Measurements from ENCODE around the gene FLYWCH1.

FLYWCH1 gene

GRCh38 chr16:2954656-2955381 lies 43.1 kb downstream of the FLYWCH1 start:
- no peak for DNase-seq

GRCh38 chr16:2955438-2955778 lies 43.7 kb downstream of the FLYWCH1 start:
- DNase-seq, result no peak

DNA sequence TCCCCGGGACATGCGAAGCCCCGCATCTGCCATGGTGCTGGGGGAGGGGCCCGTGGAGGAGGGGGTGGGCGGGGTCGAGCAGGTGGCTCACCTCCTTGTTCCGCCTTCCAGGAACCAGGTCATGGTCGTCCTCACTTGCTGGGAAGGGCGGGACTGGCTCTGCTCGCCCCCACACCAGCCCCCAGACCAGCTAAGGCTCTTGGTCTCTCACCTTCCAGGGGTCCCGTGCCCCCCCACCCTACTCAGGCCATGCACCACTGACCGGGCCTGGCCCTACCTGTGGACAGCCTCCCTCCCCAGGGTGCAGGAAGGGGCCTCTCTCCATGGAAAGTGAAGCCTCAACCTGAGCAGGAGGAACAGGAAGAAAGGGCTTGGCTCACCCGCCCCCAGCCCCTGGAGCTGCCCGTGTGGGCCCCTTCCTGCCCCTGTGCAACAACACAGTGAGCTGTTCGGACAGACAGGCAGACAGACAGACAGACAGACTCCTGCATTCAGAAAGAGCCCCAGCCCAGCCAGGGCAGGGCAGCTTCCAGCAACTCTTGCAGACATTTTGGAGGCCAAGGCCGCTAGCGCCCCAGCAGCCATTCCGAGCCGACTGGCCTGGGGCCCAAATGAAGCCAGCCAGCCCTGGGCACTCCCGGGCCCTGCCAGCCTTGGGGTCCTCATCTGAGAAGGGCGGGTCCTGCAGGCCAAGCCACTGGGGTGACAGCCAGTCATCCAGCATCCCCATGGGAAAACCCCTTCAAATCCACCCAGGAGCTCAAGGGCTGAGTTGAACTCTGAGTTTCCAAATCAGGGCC lies 44.2 kb downstream of the FLYWCH1 start:
- DNase-seq, result no peak

GRCh38 chr16:2956579-2956956 lies 44.8 kb downstream of the FLYWCH1 start:
- DNase-seq, result no peak

DNA sequence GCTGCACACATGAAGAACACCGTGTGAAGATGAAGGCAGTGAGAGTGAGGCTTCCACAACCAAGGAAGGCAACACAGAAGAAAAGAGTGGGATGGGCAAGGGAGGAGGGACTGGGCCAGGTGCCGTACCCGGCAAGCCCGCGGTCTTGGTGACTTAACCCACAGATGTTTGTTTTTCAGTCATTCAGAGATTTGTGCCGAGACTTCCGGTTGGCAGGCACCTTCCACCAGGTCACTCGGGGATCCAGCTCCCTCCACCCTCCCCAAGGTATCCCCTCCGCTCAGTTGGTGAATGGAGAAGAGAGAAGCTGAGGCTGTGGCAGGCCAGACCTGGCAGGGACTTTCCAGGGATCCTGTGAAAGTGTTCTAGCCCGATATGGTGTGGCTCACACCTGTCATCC lies 47.5 kb downstream of the FLYWCH1 start:
- no peak for DNase-seq

DNA sequence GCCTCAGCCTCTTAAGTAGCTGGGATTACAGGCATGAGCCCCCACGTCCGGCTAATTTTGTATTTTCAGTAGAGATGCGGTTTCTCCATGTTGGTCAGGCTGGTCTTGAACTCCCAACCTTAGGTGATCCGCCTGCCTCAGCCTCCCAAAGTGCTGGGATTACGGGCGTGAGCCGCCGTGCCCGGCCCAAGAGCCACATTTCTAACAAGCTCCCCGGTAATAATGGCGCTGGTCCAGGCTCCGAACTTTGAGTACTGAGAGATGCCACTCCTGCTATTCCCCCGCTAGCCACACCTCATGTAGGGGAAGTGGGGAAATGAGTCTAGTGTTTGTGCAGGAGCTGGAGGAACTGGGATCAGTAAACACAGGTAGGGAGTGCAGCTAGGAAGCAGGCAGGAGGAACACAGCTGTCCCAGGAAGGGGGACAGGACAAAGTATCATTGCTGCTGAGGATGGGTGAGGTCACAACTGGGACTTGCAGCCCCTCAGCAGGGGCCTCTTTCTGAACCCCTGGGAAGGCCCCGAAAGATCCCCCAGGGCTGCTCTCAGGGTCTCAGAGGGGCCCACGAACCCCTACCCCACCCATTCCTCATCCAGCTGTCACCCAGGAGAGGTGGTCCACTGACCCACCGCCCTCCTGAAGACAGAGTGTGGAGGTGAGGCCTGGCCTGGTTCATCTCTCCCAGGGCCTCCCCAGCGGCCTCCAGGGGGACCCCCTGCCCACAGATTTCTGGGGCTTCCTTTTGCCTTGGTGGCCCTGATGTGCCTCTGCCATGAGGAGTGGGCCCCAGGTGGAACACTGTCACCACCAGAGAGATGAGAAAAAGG lies 48.7 kb downstream of the FLYWCH1 start:
- no peak for DNase-seq

DNA sequence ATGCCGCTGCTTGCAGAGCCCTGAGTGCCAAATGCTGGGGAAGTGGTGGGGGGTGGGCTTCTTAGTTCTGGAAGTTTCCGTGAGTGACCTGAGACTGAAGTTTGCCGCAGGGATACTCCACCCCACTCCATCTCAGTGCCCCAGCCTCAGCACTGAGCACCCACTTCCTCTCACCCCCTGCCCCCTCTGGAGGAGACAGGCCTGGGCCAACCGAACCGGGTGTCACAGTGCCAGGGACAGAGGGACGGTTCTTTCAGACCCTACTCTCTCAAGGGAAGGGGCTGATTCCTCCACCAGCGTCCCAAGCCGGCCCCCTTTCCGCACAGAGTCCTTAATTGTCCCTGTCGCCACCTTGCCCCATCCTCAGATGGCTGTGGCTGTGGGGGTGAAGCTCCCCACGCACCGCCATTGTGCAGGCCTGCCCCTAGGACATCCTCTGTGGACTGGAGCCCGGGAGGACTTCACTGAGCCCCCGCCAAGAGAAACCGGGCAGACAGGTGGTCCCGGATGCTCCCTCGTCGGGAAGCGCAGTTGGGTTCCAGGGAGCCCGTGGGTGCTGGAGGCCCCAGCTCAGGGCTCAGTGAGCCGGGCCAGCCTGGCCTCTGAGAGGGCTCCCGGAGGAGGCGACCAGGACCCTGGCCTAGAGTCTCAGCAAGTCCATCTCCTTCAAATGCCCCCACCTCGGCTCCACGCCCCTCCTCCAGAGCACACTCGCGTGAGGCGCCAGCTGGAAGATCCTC lies 50.8 kb downstream of the FLYWCH1 start:
- DNase-seq, result no peak

GRCh38 chr16:2963074-2963722 lies 51.5 kb downstream of the FLYWCH1 start:
- no peak for DNase-seq

- DNase-seq, result no peak
Measured at GRCh38 chr16:2963723-2964474, 52.2 kb downstream of the FLYWCH1 start, which contains the start of gene KREMEN2. Gene KREMEN2, plus strand, starts transcription at chr16:2964275. Its CDS starts 246 bp downstream, at chr16:2964521.

DNA sequence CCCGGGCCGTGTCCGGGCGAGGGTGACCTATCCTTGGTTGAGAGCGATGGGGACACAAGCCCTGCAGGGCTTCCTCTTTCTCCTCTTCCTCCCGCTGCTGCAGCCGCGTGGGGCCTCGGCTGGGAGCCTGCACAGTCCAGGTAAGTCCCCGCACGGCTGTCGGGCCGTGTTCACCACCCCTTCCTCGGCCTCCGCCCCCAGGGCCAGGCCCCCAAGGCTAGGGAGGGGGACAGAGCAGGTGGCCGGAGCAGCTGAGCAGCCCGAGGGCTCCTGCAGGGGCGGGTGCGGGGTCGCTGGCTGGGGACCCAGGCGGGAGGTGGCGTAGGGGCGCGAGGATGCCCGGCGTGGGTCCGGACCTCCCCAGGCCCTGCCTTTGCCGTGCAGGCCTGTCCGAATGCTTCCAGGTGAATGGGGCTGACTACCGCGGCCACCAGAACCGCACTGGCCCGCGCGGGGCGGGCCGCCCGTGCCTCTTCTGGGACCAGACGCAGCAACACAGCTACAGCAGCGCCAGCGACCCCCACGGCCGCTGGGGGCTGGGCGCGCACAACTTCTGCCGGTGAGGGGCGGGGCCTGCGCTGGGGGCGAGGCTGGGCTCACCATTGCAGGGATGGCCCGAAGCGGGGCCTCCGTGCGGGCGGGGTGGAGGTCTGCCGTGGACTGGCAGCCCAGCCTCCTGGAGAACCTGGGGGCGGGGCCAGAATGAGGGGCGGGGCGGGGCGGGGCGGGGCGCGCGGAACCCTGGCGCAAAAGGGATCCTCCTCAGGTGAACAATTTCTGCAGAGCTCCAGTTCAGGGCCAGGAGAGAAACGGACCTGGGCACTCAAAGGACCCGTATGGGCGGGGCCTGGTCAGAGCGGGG lies 53.0 kb downstream of the FLYWCH1 start:
- DNase-seq, result peak; percentile 8

GRCh38 chr16:2966043-2966807 lies 54.5 kb downstream of the FLYWCH1 start:
- DNase-seq, result no peak

- no peak for DNase-seq
Measured at GRCh38 chr16:2966808-2967191, 55.1 kb downstream of the FLYWCH1 start.

GRCh38 chr16:2967211-2967631 lies 55.5 kb downstream of the FLYWCH1 start:
- no peak for DNase-seq

DNA sequence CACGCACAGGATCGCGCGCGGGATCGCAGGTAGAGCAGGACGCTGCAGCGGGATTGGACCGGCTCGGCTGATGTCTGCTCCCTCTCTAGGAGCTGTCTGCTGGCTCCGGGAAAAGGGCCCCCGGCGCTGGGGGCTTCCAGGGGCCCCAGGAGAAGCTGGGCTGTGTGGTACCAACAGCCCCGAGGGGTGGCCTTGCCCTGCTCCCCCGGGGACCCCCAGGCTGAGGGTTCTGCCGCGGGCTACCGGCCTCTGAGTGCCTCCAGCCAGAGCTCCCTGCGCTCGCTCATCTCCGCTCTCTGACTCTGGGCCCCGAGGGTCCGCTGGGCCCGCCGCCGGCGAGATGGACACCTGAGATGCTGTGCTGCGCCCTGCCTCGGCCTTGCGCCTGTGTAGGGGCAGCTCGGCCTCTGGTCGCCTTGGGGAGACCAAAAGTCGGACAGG lies 56.0 kb downstream of the FLYWCH1 start:
- no peak for DNase-seq

GRCh38 chr16:2968368-2968737 lies 56.6 kb downstream of the FLYWCH1 start:
- DNase-seq, result no peak

DNA sequence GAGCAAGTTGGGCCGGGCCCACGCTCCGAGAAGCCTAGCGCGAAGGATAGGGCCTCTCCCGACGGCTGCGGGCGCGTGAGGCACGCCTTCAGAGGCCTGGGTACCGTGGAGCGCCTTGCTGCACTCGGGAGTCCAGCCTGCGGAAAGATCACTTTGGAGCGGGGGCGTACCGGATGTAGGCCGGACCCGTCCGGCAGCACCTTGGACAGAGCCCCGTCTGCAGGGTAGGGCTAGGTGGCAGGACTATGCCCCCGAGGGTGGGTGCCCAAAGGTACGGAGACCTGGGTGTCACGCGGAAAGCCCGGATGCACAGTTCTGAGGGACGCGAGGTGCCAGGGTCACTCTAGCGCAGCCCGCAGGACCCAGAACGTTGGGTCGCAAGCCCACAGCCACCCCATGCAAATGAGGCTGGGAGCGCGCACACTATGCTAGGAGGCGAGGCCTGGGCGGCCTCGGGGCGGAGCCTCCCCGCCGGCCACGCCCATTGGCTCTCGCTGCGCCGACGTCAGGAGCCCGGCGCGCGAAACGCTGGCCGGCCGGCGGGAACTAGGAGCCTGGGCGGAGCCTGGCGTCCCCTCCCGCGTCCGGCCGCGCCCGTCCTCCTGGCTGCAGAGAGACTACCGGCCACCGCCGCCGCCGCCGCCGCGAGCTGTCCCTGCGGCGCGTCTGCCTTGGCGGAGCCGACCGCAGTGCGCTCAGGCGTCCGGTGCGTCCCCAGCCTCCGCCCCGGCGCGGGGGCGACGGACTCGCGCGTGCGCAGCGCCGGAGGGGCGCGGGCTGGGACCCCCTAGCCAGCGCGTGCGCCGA lies 57.2 kb downstream of the FLYWCH1 start, which contains the start of gene PAQR4:
Gene PAQR4 (plus strand): TSS at position 611 of the 807 bp plus-strand sequence. CDS start 327 bp downstream, outside the sequence.
- DNase-seq, result peak; percentile 85

- DNase-seq, result no peak
Measured at GRCh38 chr16:2969545-2970521, 58.1 kb downstream of the FLYWCH1 start.

All from kidney glomerular epithelial cell (primary cell).